HepG2 (cell line): ENCODE results near the gene DIPK1A.

ENCODE experiments used
- CTCF ChIP-seq: sonication (generic); formaldehyde crosslinking; IDR thresholded peaks from 2 replicates; pipeline ENCODE4 v1.5.0; 2020; ENCODE audit warnings: mild to moderate bottlenecking, missing genetic modification reagents, moderate library complexity
- E2F5 ChIP-seq: sonication (generic); formaldehyde crosslinking; conservative IDR thresholded peaks from 2 replicates; pipeline ENCODE4 v1.4.0; 2020; ENCODE audit warnings: missing genetic modification reagents
- IRF1 ChIP-seq: sonication (generic); formaldehyde crosslinking; IDR thresholded peaks from 2 replicates; pipeline ENCODE4 v1.4.0; 2020; ENCODE audit warnings: low read depth, mild to moderate bottlenecking, missing genetic modification reagents
- KLF16 ChIP-seq, 2 experiments: sonication (generic) in 1 of 2; formaldehyde crosslinking in 1 of 2; IDR thresholded peaks; 2 replicates each; pipeline versions ENCODE4 v1.6.1 to v1.8.0; 2016 to 2023; ENCODE audit warnings: missing genetic modification reagents in 2 of 2, missing compliant biosample characterization in 1 of 2
- MAX ChIP-seq: IDR thresholded peaks from 2 replicates; pipeline ENCODE4 v1.6.1; 2012; ENCODE audit warnings: inconsistent platforms
- POLR2AphosphoS5 ChIP-seq: IDR thresholded peaks from 2 replicates; pipeline ENCODE4 v1.6.1; 2012; ENCODE audit warnings: low read depth, low read length
- THAP7 ChIP-seq: sonication (generic); formaldehyde crosslinking; IDR thresholded peaks from 2 replicates; pipeline ENCODE4 v1.8.1; 2023; ENCODE audit warnings: mild to moderate bottlenecking, missing genetic modification reagents
- ZBTB40 ChIP-seq, 2 experiments: fragments of 450-650 bp in 1 of 2; sonication (generic) in 1 of 2; formaldehyde crosslinking in 1 of 2; IDR thresholded peaks; 2 replicates each; pipeline versions ENCODE4 v1.6.1 to v1.8.0; 2016 to 2022; ENCODE audit warnings: antibody characterized with exemption in 1 of 2, mild to moderate bottlenecking in 1 of 2, missing genetic modification reagents in 1 of 2
- ZBTB7A ChIP-seq: sonication (generic); formaldehyde crosslinking; IDR thresholded peaks from 2 replicates; pipeline ENCODE4 v1.8.0; 2022; ENCODE audit warnings: mild to moderate bottlenecking, missing genetic modification reagents
- ZFP1 ChIP-seq: IDR thresholded peaks from 2 replicates; pipeline ENCODE4 v1.6.1; 2016
- ZNF34 ChIP-seq: sonication (generic); formaldehyde crosslinking; IDR thresholded peaks from 2 replicates; pipeline ENCODE4 v1.4.0; 2020; ENCODE audit warnings: mild to moderate bottlenecking, missing genetic modification reagents, borderline replicate concordance
- ZNF510 ChIP-seq: sonication (generic); formaldehyde crosslinking; IDR thresholded peaks from 2 replicates; pipeline ENCODE4 v1.4.0; 2020; ENCODE audit warnings: low read depth, mild to moderate bottlenecking, missing genetic modification reagents

GRCh38 chr1:92929461-92929860 lies 31.8 kb downstream of the DIPK1A start:
- TF ChIP-seq CTCF (CRISPR knock-in tag) (no peak), IRF1 (CRISPR knock-in tag) (no peak), ZNF510 (CRISPR knock-in tag) (no peak), POLR2AphosphoS5 (no peak), ZFP1 (no peak), MAX (no peak), ZBTB7A (CRISPR knock-in tag) (no peak), ZNF34 (CRISPR knock-in tag) (no peak), E2F5 (CRISPR knock-in tag) (no peak), KLF16 (CRISPR knock-in tag; IDR thresholded peaks at IDR 0.05) (no peak), THAP7 (CRISPR knock-in tag) (no peak), ZBTB40 (IDR thresholded peaks at IDR 0.05) (no peak), ZBTB40 (CRISPR knock-in tag; IDR thresholded peaks at IDR 0.05) (no peak)
